ENCODE data around the gene RPP14.

RPP14 gene

DNA sequence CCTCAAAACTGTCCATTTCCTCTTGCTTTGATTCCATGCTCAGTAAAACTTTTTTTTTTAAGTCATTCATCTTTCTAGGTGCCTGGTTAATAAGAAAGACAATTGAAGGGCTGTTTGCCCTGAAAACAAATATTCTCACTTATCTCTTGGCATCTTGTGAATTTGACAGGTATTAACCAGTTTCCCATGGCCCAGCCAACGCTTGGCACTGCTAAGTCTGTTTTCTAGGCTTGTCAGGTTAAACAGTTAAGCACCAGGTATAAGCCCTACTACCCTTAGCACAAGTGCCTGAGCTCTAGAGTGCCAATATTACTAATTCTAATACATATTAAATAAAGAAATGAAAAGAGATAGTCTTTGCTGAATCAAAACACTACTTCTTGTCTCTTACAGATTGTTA is 63.0 kb downstream of the RPP14 start:
- no peak for DNase-seq (ENCODE audit: low read depth)
- TF ChIP-seq, protein P1, sequence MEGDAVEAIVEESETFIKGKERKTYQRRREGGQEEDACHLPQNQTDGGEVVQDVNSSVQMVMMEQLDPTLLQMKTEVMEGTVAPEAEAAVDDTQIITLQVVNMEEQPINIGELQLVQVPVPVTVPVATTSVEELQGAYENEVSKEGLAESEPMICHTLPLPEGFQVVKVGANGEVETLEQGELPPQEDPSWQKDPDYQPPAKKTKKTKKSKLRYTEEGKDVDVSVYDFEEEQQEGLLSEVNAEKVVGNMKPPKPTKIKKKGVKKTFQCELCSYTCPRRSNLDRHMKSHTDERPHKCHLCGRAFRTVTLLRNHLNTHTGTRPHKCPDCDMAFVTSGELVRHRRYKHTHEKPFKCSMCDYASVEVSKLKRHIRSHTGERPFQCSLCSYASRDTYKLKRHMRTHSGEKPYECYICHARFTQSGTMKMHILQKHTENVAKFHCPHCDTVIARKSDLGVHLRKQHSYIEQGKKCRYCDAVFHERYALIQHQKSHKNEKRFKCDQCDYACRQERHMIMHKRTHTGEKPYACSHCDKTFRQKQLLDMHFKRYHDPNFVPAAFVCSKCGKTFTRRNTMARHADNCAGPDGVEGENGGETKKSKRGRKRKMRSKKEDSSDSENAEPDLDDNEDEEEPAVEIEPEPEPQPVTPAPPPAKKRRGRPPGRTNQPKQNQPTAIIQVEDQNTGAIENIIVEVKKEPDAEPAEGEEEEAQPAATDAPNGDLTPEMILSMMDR (IDR thresholded peaks at IDR 0.05; ENCODE audit: low read length, missing control alignments): no peak
- H3K4me3 ChIP-seq (replicated peaks; ENCODE audit: low read depth, low read length): no peak overlapping the region
